GM18951 (cell line): ENCODE results near the gene DDX52.
"Not testable (repeated sequence)": the region's sequence is repeated elsewhere in the genome, so short reads cannot be mapped to it uniquely, and the experiment has no call there.

Experiments used
- POLR2A ChIP-seq: IDR thresholded peaks from 4 replicates; pipeline ENCODE4 v1.6.1; 2011; ENCODE audit warnings: mild to moderate bottlenecking; ENCODE audit not compliant: insufficient read length, insufficient read depth; ENCODE audit errors: extremely low read depth
- in situ Hi-C: fragments of 300-500 bp; cut with MboI; formaldehyde crosslinking; loops from one replicate; pipeline ENCODE4 v1.12.0; 2022; ENCODE audit warnings: low sequenced_read_pairs, mixed read lengths, inconsistent platforms; ENCODE audit not compliant: unreplicated experiment

Gene DDX52

GRCh38 chr17:37643118-37643766, at the start of gene DDX52:
DDX52 (minus strand) TSS chr17:37643446; CDS start chr17:37643420, 26 bp downstream.
- in situ Hi-C loops = no loop called here
- TF ChIP-seq POLR2A = peak; percentile 84

- TF ChIP-seq POLR2A = no peak
- in situ Hi-C loops = no loop called here
Measured at GRCh38 chr17:37691807-37692206, 48.6 kb upstream of the DDX52 start.

- in situ Hi-C loops = no loop called here
- no peak for TF ChIP-seq POLR2A
Measured at GRCh38 chr17:37689317-37689716, 46.1 kb upstream of the DDX52 start.

- TF ChIP-seq POLR2A = no peak
- in situ Hi-C loops = no loop called here
Measured at GRCh38 chr17:37683454-37683984, 40.3 kb upstream of the DDX52 start.

- in situ Hi-C loops = no loop called here
- no peak for TF ChIP-seq POLR2A
Measured at GRCh38 chr17:37682007-37682406, 38.8 kb upstream of the DDX52 start.

GRCh38 chr17:37679995-37680394, 36.7 kb upstream of the DDX52 start:
- in situ Hi-C loops = not testable (repeated sequence)

GRCh38 chr17:37678036-37678435, 34.8 kb upstream of the DDX52 start:
- TF ChIP-seq POLR2A = no peak
- in situ Hi-C loops = no loop called here

GRCh38 chr17:37677021-37677420, 33.8 kb upstream of the DDX52 start:
- in situ Hi-C loops = no loop called here
- TF ChIP-seq POLR2A = no peak

- in situ Hi-C loops = no loop called here
- TF ChIP-seq POLR2A = no peak
Measured at GRCh38 chr17:37676115-37676925, 33.1 kb upstream of the DDX52 start.

GRCh38 chr17:37674511-37674910, 31.3 kb upstream of the DDX52 start:
- in situ Hi-C loops = no loop called here

GRCh38 chr17:37673386-37673785, 30.1 kb upstream of the DDX52 start:
- in situ Hi-C loops = no loop called here
- TF ChIP-seq POLR2A = no peak

More at GRCh38 chr17:37674511-37674910, 31.3 kb upstream of the DDX52 start:
- TF ChIP-seq POLR2A = no peak

- no peak for TF ChIP-seq POLR2A
- in situ Hi-C loops = no loop called here
Measured at GRCh38 chr17:37672548-37673078, 29.4 kb upstream of the DDX52 start.

GRCh38 chr17:37671824-37672547, 28.7 kb upstream of the DDX52 start:
- in situ Hi-C loops = no loop called here
- no peak for TF ChIP-seq POLR2A

GRCh38 chr17:37671028-37671823, 28.0 kb upstream of the DDX52 start:
- in situ Hi-C loops = no loop called here
- no peak for TF ChIP-seq POLR2A
